CD4-positive, alpha-beta T cell treated with Interleukin-4 for 4 hours (primary cell): ENCODE results near the gene ARMCX2.
"Not testable (repeated sequence)": the region's sequence is repeated elsewhere in the genome, so short reads cannot be mapped to it uniquely, and the experiment has no call there.

Experiments used
- DNase-seq: peaks from one replicate; pipeline ENCODE4 v3.0.0-alpha.2; 2020

Gene ARMCX2

DNA sequence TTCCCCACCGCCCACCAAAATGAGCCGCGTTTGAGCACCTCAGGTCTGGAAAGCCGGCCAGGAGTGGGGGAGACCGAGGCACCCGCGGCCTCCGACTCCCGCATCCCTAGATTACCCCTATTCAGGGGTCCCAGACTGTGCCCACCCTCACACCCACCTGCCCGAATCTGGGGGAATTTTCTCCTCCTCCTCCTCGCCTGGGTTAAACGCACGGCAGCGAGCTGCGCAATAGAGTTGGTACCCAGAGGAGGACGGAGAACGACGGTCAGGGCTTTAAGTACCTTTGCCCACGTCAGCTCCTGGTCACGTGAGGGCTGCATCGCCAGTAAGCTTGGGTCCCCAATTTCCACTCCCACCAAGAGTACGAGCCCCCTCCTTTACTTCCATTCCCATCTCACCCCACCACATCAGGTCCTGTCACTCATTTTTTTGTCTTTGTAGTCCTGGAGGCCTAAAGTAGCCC, at the start of gene ARMCX2:
ARMCX2 (minus strand) TSS at position 250 of the 463 bp plus-strand sequence. CDS start 2,262 bp downstream, outside the sequence.
- DNase-seq: no peak

DNA sequence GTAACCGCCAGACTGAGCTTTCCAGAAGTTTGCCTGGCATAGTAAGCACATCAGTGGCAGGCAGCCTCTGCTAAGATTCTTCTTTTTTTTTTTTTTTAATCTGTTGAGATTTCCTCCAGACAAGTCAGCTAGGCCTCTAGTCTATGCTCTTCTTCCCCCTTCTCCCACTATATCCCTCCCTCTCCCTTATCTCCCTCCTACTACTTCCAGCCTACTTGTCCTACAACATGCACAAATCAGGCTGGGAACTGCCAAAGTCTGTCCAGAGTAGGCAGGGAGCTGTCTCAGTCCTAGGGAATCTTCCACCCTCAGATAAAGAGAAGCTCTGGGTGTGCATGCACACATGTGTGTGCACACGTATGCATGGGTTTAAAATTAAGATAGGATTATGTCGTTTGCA, 49.7 kb upstream of the ARMCX2 start:
- DNase-seq: no peak

DNA sequence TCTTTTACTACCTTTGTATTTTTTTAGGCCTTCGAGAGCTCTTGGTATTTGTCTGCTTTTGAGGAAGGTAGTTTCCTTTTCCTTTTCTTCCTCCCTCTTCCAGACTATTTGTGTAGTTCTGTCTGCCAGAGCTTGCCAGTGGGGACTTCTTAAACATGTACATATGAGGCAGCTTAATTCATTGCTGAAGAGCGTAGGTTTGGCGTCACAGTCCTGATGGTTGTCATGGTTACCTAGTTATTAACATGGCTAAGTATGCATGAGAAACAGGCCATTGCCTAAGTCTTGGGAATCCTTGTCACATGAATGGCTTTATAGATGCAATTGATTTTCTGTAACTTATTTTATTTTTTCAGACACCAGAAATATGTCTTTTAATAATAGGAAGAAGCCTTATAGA, 48.5 kb upstream of the ARMCX2 start:
- DNase-seq: no peak

DNA sequence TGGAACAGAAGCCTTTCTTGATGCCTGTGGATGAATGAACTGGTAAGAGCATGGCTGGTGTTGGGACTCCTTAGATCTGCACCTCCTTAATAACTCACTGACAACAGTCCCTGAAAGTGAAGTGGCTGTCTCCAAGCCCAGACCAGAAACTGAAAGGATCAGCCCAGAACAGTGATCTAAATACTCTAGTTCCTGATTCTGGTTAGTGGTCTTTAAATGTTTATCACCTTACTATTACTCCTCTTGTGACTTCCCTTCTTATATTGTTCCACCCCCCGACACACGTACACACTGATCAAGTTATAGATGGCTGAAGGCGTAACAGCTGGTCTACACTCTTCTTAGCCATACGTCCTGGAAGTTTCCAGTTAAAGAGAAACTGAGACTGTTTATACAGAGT, 33.8 kb upstream of the ARMCX2 start:
- no peak for DNase-seq

DNA sequence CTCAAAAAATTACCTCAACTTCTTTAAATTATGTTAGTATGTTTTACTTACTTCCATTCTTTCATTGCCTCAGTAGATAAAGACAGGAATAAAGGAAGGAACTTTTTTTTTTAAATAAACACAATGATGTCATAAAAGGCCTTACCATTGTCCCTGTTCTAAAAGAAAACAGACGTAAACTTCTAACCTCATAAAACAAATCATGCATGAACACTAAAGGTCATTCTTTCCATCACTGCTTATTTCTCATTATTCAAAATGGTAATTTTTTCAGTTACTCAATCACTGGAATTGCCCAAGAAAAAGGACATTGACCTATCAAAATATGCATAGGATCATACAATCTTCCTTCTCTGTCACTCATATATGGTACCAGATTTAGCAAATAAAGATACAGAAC, 32.2 kb upstream of the ARMCX2 start:
- DNase-seq: no peak

DNA sequence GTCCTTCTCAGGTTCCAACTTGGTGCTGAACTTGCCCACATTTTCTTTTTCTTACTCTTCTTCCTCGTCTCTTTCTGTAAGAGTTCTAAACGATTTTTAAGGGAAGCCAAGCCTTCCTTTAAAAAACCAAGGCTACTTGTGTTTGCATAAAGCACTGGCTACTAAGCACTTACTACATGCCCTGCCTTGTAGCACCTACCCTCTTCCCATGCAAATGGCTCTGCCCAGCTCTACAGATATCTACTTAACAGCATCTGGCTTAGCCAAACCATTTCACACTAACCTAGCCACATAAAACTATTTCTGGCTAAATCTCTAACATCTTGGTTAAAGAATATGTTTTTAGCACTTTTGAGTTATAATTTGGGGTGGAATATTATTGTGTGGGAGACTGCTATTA, 26.9 kb upstream of the ARMCX2 start:
- no peak for DNase-seq

DNA sequence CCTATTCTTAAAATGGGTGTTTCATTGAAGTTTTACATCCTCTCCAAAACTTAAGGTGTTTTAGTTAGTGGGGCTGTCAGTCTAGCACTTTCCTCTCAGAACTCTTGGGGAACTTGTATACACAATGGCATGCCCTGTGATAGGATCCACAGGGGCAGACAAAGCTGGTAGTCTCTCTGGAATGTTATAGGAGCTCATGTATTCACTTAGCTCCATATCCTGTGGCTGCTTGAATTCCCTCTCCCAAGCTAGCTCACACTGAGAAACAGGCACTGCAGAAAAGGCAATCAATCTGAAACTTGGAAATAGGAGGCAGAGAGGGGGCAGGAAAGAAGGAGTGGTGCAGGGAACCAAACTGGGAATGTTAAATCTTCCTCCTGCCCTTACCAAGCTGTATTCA, 26.3 kb upstream of the ARMCX2 start:
- DNase-seq: no peak

DNA sequence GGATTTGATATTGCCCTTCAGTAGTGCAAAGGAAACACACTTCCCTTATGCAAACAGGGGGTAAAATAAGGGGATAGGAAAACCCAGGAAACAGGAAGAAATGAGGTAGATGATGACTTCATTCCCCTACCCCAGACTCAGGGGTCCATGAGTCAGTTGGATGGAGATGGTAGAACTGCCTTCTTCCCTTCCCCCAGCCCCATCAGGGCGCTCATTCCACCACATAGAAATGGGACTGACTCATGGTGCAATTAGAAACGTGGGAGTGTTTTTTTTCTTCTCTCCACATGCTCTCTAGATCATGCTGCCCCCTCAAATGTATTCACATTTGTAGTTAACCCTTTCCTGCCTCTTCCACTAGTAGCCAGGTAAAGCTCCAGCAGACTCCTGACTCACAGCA, 23.1 kb upstream of the ARMCX2 start:
- no peak for DNase-seq

DNA sequence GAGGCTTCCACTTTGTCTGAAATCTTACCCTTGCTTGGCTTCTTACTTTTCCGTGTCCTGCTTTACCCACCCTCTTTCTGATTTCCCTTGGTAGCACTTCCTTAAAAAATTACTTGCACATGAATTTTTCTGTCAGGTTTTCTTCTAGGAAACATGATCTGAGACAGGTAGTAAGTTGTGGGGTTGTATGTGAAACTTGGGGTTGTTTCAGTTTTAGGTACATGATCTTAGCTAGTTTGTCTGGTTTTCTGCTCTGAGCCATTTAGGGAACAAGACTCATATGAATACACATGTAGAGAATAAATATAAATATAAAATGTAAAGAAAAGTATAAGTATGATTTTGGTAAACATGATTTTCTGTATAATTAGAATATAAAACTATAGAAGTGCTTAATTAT, 17.4 kb upstream of the ARMCX2 start:
- no peak for DNase-seq

DNA sequence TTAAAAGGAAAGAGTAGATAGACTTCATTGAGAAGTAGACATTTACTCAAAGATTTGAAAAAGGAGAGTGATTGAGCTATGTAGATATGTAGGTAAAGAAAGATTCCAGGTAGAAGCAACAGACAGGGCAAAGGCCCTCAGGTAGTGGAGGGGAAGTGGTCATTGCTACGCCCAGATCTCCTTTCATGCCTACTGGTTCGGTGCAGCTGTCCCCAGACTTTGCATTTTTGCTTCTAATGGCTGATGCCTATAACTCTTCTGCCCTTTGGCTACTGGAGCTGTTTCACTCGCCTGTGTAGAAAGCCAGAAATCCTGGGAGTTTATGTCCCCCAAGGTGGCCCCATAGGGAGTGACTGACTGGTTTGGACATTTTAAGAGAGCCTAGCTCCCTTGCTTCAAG, 16.9 kb upstream of the ARMCX2 start:
- DNase-seq: no peak

DNA sequence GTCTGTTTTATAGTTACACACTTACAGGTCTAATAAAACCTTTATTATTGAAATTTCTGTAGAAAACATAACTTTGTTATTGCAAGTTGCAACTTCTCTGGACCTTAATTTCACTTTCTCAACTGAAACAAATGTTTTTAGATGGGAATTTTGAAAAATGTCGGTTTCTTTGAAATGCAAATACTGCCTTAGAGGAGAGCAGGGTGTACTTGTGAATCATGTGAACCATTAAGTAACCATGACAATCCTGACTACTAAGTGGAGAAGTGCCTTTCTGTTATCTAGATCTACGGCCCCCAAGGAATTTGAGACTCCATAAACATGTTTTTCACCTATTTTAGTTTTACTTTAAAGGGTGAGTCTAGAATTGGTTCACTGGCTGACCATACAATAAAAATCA, 8.5 kb upstream of the ARMCX2 start:
- DNase-seq: no peak

DNA sequence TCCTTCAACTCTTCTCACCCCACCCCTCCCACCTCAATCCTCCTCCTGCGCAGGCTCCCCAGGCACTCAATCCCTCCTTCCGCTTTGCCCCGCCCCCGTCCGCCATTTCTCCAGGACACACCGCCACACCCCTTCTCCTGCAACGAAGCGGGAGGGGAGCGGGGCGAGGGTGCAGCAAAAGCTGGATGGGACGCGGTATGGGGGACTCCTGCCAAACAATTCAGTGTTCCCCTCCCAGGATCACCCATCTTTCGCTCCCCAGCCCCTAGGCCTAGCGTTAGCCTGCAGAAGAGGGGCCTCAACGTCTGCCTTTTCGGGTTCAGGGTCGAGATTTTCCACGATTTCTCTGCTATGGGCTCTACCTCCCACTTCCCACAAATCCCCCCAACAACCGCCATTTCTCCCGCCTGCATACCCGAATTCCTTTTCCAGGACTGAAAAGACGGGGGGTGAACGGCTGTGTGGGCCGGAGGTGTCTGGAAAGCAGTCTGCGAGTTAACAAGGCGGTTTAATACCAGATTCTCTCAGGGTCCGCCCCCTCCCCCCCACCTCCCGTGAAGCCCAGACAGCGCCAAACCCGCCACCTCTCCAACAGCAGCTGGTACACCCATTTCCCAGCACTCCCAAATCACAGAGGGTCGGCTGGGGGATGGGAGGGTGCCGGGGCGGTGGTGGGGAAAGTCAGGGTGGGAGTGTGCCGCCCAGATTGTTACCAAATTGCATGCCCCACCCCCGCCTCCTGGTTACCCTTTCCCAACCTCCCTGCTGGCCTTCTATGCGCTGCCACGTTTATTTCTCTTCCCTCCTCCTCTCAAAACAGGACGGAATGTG, 774 bp downstream of the ARMCX2 start:
- peak; percentile 46 for DNase-seq

DNA sequence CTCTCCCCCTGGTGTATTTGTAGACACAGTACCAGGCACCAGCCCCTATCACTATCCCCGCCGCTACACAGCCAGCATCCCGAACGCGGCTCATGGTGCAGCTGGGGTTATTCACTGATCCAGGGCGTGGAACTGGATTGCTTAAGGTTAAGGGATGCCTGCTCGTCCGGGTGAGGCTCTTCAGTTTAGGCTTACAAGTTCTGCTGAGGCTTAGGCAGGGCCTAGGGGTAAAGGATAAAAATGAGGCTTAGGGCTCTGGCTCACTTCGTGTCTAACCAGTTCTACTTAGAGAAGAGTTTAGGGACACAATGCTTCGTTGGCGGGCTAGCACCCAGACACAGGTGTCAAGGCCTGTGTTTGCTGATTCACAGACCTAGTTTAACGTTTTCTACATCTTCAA, 2.2 kb downstream of the ARMCX2 start:
- no peak for DNase-seq

DNA sequence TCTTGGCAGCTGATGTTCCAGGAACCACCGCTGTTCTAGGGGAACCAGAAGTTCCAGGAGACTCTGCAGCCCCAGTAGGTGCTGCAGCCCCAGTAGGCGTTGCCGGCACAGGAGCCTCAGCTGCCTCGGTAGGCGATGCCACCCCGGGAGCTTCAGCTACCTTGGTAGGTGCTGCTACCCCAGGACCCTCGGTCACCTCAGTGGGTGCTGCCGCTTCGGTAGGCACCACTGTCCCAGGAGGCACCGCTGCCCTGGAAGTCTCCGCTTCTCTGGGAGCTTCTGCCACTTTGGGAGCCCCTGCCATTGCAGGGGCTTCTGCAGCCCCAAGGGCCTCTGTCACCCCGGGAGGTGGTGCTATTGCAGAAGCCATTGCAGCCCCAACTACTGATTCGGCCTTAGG, 2.8 kb downstream of the ARMCX2 start:
- no peak for DNase-seq

DNA sequence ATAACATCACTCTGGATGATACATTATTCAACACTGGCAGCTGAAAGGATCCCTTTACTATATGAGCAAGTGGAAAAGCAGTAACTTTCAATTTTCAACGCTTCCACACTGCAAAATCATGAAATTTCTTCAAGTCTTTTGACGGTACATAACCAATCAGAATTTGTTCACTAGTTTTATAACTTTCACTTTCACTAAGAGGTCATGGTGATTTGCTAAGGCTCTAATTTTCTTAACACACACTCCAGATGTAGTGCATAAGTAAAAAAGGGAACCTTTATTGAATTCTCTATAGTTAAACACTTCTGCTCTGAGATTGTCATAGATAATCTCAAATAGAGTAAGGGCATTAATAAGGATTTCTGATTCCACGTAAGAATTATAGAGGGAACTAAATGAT, 4.1 kb downstream of the ARMCX2 start:
- DNase-seq: no peak

DNA sequence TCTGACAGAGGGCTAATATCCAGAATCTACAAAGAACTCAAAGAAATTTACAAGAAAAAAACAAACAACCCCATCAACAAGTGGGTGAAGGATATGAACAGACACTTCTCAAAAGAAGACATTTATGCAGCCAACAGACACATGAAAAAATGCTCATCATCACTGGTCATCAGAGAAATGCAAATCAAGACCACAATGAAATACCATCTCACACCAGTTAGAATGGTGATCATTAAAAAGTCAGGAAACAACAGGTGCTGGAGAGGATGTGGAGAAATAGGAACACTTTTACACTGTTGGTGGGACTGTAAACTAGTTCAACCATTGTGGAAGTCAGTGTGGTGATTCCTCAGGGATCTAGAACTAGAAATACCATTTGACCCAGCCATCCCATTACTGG, 11.9 kb downstream of the ARMCX2 start:
- not testable (repeated sequence) for DNase-seq

DNA sequence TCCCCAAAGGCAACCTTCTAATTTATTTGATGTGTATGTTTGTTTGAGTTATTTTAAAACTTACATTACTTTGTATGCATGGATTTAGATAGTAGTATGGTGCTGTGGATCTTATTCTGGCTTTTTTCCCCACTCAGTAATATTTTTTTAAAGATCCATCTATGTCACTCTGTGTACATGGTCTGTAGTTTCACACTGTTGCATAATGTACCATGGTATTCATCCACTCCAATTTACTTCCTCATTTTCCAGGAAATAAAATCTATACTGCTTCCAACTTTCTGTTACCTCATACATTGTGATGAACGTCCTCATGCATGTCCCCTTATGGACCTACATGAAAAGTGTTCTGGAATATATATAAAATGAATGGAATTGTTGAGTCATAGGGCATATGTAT, 17.6 kb downstream of the ARMCX2 start:
- DNase-seq: no peak

DNA sequence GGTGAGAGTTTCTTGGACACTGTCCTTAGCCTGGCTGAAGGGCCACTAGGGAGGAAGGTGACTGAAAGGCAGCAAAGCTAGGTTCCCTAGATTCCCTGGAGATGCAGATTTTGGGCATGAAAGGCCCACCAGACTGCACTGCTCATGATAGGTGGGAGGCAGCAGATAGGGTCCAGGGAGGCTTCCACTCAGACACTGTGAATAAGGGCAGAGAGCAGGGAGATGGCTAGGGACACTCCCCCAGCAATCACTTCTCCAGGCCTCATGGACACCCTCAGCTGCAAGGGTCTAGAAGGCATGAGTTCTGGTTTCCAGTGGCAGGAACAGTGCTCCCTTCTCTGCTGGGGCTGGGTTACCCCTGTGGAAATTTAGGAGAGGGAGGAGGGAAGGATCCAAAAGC, 20.1 kb downstream of the ARMCX2 start:
- no peak for DNase-seq

DNA sequence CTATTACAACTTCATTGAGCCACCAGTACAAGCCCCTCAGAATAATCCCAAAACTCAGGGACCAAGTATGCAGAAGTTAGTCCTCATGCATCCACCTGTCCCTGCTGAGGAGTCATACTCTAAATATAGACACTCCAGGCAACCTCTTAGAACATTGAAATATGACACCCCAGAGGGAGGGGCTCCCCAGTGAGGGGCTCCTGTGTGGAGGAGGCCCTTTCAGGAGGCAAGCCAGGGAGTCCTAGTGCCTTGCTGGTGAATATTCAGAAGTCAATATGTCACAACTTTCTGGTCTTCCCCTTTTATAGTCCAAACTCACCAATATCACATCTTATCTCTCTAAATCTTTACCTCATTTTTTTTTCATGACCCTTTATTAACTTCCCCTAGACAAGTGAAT, 40.3 kb downstream of the ARMCX2 start:
- no peak for DNase-seq

DNA sequence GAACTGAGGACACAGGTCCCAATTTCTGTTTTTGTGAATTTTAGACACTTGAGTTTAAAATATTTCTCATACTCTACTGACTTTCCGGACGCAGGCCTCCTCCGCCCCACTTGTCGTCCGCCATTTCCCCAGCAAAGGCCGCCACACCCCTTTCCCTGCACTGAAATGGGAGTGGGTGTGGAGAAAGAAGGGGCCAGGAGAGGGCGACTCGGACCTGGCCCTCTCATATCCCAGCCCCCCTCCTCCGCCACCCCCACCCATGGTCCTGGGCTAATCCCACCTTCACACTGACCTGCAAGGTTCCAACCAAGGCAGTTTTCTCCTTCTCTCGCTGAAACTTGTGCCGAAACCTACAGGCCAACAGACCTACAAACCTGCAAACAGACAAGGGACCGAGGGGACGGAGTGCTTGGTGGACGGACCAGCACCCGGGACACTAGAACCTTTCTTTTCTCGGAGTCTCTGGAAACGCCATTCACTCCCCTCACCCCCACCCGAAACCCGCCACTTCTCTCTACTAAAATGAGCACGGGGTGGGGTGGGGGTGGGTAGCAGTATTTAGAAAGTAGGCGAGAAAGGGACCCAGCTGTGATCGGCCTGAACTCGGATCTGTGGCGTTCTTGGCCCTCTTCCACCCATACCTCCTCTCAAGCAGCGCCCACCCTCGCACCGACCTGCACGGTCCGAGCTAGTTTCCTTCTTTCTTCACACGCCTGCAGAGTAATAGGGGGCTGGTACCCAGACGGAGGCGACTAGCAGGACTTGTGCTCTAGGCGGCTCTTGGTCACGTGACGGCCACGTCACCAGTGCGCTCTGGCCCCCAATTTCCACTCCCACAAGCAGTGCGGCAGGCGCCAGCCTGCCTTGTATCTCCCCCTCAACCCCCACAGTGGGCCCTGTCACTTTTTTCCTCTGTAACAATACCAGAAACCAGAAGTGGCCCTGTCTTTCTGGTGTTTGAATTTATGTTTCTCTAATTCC, 42.1 kb downstream of the ARMCX2 start, which contains the start of gene ARMCX6:
ARMCX6 (minus strand) TSS at position 790 of the 981 bp plus-strand sequence. CDS start 1,380 bp downstream, outside the sequence.
- peak; percentile 67 for DNase-seq

DNA sequence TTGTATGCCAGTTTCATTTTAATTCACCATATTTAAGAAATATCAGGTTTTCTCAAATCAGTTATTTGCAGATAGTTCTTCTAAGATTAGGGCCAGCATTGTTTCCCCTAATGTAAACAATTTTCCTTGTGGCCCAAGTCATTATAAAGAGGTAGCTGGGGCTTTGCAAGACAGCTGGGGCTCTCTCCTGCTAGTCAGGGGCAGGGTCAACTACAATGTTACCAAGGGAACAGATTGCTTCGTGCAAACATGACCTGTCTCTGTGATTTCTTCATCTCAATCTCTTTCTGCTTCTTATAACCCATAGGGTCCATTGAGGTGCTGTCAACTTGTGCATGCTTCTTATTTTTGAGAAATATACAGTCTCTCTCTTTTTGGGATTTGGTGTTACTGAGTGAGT, 53.9 kb downstream of the ARMCX2 start:
- no peak for DNase-seq
